ENCODE measurements around the gene EPG5. TPM values are rescaled to one million over a fixed set of nuclear protein-coding genes. Genes with fewer than 3 reads are reported as not detected.

EPG5 gene
- total and polyA plus RNA-seq, 4 donors, result 3.2 to 20.3 (median 11.1) TPM

GRCh38 chr18:45802814-45803492 is 164.2 kb downstream of the EPG5 start:
- 61% methylated on average over 2 of the region's 2 CpGs for WGBS
- Histone ChIP-seq H3K27me3 (ENCODE audit: control insufficient read depth in 4 of 4, insufficient read depth in 4 of 4, low read length in 3 of 4) (no peaks in the 10 kb centered on the region), H3K36me3 (ENCODE audit: control insufficient read depth in 4 of 4, insufficient read depth in 3 of 4, low read depth in 1 of 4, low read length in 3 of 4) (no peaks in the 10 kb centered on the region), H3K9ac (ENCODE audit: low read depth in 1 of 2, low read length in 2 of 2) (no peak overlapping the region), H3K4me1 (ENCODE audit: control insufficient read depth in 4 of 4, insufficient read depth in 4 of 4, low read length in 3 of 4) (peaks cover 0 to 9% (median 0%) of the 10 kb centered on the region in 4 donors), H3K9me3 (ENCODE audit: control insufficient read depth in 4 of 4, low read length in 3 of 4) (peaks cover 0 to 1% (median under 1%) of the 10 kb centered on the region in 4 donors), H3K4me3 (ENCODE audit: low read depth in 1 of 3, low read length in 3 of 3) (no peak overlapping the region), H3K27ac (ENCODE audit: low read depth in 1 of 2, low read length in 2 of 2) (no peak overlapping the region)
- TF ChIP-seq FOXA2 (IDR thresholded peaks at IDR 0.05) (no peak), HNF4G (IDR thresholded peaks at IDR 0.05) (no peak), GABPA (IDR thresholded peaks at IDR 0.05 in 1 of 2, conservative IDR thresholded peaks at IDR 0.05 in 1 of 2) (no peak)
- no peak for DNase-seq (ENCODE audit: low spot score)

GRCh38 chr18:45801416-45802004 is 165.6 kb downstream of the EPG5 start:
- no peak for DNase-seq (ENCODE audit: low spot score)
- TF ChIP-seq SP1 (IDR thresholded peaks at IDR 0.05), result no peak
- no peak for TF ChIP-seq REST (IDR thresholded peaks at IDR 0.05)
- 100% methylated on average over 1 of the region's 1 CpG for WGBS
- Histone ChIP-seq H3K4me1 (ENCODE audit: control insufficient read depth in 4 of 4, insufficient read depth in 4 of 4, low read length in 3 of 4) (peaks cover 0 to 3% (median 0%) of the 10 kb centered on the region in 4 donors), H3K4me3 (ENCODE audit: low read depth in 1 of 3, low read length in 3 of 3) (no peak overlapping the region), H3K9me3 (ENCODE audit: control insufficient read depth in 4 of 4, low read length in 3 of 4) (peaks cover 0 to 1% (median under 1%) of the 10 kb centered on the region in 4 donors), H3K9ac (ENCODE audit: low read depth in 1 of 2, low read length in 2 of 2) (no peak overlapping the region), H3K27ac (ENCODE audit: low read depth in 1 of 2, low read length in 2 of 2) (no peak overlapping the region), H3K27me3 (ENCODE audit: control insufficient read depth in 4 of 4, insufficient read depth in 4 of 4, low read length in 3 of 4) (no peaks in the 10 kb centered on the region), H3K36me3 (ENCODE audit: control insufficient read depth in 4 of 4, insufficient read depth in 3 of 4, low read depth in 1 of 4, low read length in 3 of 4) (no peaks in the 10 kb centered on the region)

Small RNAs within 50 kb of the gene (small RNA-seq; reads per million reads assigned to genes)
- gene RN7SKP26, result not detected

Other genes with a start within 250 kb of the EPG5 start
- gene SLC14A1, start 243.1 kb downstream of the EPG5 start, total RNA-seq, result 10 to 100 TPM in 1 of 2 donors, 1 to 10 TPM in 1; 1.0 to 96.7 TPM
- gene SLC14A1, start 243.1 kb downstream of the EPG5 start, polyA plus RNA-seq, result under 1 TPM; 0.56 to 0.60 TPM
- under 1 TPM; 0.17 to 0.42 TPM for gene SIGLEC15, start 141.7 kb downstream of the EPG5 start, total RNA-seq
- under 1 TPM; 0.24 to 0.33 TPM for gene SIGLEC15, start 141.7 kb downstream of the EPG5 start, polyA plus RNA-seq
- 10 to 100 TPM; 12.8 to 14.7 TPM for gene PSTPIP2, start 104.9 kb upstream of the EPG5 start, total RNA-seq
- 1 to 10 TPM; 4.0 to 4.4 TPM for gene PSTPIP2, start 104.9 kb upstream of the EPG5 start, polyA plus RNA-seq
- 100 to 1,000 TPM; 374 to 618 TPM for gene ATP5F1A, start 131.0 kb upstream of the EPG5 start, total RNA-seq
- gene ATP5F1A, start 131.0 kb upstream of the EPG5 start, polyA plus RNA-seq, result 100 to 1,000 TPM; 267 to 364 TPM
- 10 to 100 TPM in 1 of 2 donors, 1 to 10 TPM in 1; 4.5 to 17.9 TPM for gene HAUS1, start 137.1 kb upstream of the EPG5 start, total RNA-seq
- gene HAUS1, start 137.1 kb upstream of the EPG5 start, polyA plus RNA-seq, result 1 to 10 TPM; 5.6 to 7.4 TPM